HUES64 (cell line): ENCODE data around the gene HOPX.
"Not testable (repeated sequence)": the region's sequence is repeated elsewhere in the genome, so short reads cannot be mapped to it uniquely, and the experiment has no call there.

Experiments
- H3K27ac ChIP-seq: 2 replicates; pipeline ENCODE4 v1.7.0; 2013; ENCODE audit warnings: low read depth, low read length, inconsistent platforms
- H3K27me3 ChIP-seq: 2 replicates; pipeline ENCODE4 v1.6.1; 2013; ENCODE audit warnings: mild to moderate bottlenecking, low read length; ENCODE audit not compliant: insufficient read depth
- H3K36me3 ChIP-seq: 2 replicates; pipeline ENCODE4 v1.6.1; 2013; ENCODE audit warnings: mild to moderate bottlenecking, low read length; ENCODE audit not compliant: insufficient read depth
- H3K4me1 ChIP-seq: 2 replicates; pipeline ENCODE4 v1.6.1; 2013; ENCODE audit warnings: mild to moderate bottlenecking, low read length, moderate library complexity; ENCODE audit not compliant: insufficient read depth
- H3K4me3 ChIP-seq: 2 replicates; pipeline ENCODE4 v1.5.1; 2013; ENCODE audit warnings: mild to moderate bottlenecking, low read length, moderate library complexity
- H3K9ac ChIP-seq: 2 replicates; pipeline ENCODE4 v1.6.1; 2013; ENCODE audit warnings: mild to moderate bottlenecking, low read depth, low read length
- H3K9me3 ChIP-seq: 2 replicates; pipeline ENCODE4 v1.6.1; 2013; ENCODE audit warnings: low read depth, low read length; ENCODE audit not compliant: insufficient read depth
- WGBS: fragments of 150-250, 120-280 bp; methylation state at CpG from one replicate; pipeline ENCODE4 v1.1.7; 2013; ENCODE audit warnings: missing lambda C conversion rate; 5-methylcytosine and 5-hydroxymethylcytosine counted together

The HOPX gene

DNA sequence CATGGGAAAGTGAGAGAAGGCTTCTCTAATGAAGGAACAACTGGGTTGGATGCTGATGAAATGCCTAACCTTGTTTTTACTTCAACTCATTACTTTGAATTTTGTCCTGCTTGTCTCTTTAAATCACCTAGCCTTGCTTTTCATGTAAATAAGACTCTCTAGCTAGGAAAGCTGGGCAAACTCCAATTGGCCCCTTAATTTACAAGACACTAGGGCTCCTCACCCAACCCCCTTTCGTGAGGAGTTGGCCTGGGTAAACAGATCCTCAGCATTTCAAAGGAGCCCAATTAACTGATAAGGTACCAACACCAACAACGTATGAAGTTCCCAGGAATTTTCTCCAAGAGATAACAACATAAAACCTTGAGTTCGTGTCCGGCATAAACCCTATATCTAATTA, 75.6 kb downstream of the HOPX start:
- Histone ChIP-seq H3K4me3 (peak overlapping the region; percentile 20; the same call in 1 of the 2 replicates), H3K4me1 (peaks cover 24% of the 10 kb centered on the region), H3K27ac (peak overlapping the region; percentile 57; the same call in 1 of the 2 replicates), H3K27me3 (peaks cover 70% of the 10 kb centered on the region)
- not testable (repeated sequence) for H3K9ac ChIP-seq, H3K36me3 ChIP-seq, H3K9me3 ChIP-seq
- WGBS, result 0% methylated on average over 2 of the region's 4 CpGs

DNA sequence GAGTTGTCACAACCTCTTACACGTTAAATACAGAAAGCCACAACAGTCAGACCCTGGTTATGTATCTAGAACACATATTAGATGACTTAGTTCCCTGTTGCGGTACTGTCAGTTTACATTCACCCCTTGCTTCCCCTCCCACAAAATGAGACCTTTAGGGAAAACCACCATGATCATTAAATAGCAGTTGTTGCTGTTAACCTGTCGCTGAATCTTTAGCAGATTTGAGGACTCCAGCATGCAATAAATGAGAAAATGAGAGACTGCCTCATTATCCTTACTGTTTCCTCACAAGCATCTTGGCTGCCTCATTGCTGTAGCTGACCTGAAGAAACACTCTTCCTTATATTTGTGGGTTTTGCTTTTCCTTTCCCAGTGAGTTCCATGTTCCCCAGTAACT, 77.8 kb downstream of the HOPX start:
- H3K9ac ChIP-seq, result no peak overlapping the region
- 82% methylated on average over 3 of the region's 3 CpGs for WGBS
- H3K27me3 ChIP-seq, result peaks cover 57% of the 10 kb centered on the region
- no peak overlapping the region for H3K4me3 ChIP-seq
- H3K4me1 ChIP-seq, result peaks cover 24% of the 10 kb centered on the region
- no peak overlapping the region for H3K27ac ChIP-seq
- H3K9me3 ChIP-seq, result no peaks in the 10 kb centered on the region
- H3K36me3 ChIP-seq, result no peaks in the 10 kb centered on the region
